RPMI8226 (cell line): ENCODE results near the gene RAPGEF1.
"Not testable (repeated sequence)": the region's sequence is repeated elsewhere in the genome, so short reads cannot be mapped to it uniquely, and the experiment has no call there.

Experiments used
- DNase-seq: peaks from one replicate; pipeline ENCODE4 v3.0.0-alpha.2; 2015

Gene RAPGEF1

GRCh38 chr9:131554087-131554842 is 185.6 kb downstream of the RAPGEF1 start:
- DNase-seq, result no peak

DNA sequence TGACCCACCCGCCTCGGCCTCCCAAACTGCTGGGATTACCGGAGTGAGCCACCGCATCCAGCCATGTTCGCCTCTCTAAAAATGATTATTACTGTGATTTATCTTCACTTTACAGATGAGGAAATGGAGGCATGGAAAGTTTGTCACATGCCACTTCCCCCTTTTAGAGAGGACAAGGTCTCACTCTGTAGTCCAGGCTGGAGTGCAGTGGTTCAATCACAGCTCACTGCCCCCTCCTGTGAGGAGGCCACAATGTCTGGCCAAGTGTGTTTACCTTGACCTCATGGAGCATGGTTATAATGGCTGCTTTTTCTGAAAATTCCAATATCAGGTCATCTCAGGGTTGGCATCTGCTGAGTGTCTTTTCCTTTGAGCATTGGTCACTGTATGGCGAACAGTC is 187.8 kb downstream of the RAPGEF1 start:
- no peak for DNase-seq

DNA sequence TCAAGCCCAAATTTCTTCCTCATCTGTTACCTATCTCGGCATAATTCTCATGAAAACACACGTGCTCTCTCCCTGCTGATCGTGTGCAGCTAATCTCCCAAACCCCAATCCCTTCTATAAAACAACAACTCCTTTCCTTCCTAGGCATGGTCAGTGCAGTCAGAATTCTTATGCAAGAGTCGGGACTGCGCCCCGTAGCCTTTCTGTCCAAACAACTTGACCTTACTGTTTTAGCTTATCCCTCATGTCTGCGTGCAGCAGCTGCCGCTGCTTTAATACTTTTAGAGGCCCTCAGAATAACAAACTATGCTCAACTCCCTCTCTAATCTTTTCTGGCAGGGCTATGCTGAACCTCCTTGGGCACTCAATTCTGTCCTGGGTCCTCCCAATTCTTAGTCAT is 189.4 kb downstream of the RAPGEF1 start:
- DNase-seq, result not testable (repeated sequence)

- DNase-seq, result not testable (repeated sequence)
These were observed 190.7 kb downstream of the RAPGEF1 start for GRCh38 chr9:131549186-131549585.

DNA sequence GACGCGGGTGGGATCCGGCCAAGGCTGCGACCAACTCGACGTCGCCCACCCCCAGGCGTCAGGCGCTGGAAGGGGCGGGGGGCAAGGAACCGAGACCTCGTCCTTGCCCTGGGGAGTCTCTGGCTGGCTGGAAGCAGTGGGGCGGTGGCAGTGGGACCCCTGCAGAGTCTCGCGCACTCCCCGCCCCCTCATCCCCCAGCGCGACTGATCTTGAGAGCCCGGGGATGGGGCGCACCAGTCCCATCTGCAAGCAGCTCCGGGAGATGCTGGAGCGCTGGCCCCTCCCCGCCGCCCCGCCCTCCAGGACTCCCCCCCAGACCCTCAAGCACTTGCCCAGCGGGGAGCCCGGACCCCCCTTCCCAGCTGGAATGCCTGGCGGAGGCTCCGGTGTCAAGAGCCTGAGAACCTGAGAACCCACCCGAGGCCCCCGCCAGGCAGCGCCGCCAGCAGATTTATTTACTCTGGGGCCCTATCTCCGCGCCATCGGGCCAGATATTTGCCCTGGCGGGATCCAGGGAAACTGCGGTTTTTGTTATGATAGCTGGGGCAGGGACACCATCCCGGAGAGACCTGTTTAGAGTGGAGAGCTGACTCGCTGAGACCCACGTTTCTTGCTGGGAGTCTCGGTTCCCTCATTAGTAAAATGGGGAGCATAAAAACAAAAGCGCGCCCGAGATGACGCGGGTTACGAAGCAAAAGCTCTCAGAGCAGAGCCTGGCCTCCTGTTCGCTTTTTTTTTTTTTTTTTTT is 193.4 kb downstream of the RAPGEF1 start:
- DNase-seq, result peak; percentile 12

- no peak for DNase-seq
These were observed 194.0 kb downstream of the RAPGEF1 start for GRCh38 chr9:131545786-131546335.

DNA sequence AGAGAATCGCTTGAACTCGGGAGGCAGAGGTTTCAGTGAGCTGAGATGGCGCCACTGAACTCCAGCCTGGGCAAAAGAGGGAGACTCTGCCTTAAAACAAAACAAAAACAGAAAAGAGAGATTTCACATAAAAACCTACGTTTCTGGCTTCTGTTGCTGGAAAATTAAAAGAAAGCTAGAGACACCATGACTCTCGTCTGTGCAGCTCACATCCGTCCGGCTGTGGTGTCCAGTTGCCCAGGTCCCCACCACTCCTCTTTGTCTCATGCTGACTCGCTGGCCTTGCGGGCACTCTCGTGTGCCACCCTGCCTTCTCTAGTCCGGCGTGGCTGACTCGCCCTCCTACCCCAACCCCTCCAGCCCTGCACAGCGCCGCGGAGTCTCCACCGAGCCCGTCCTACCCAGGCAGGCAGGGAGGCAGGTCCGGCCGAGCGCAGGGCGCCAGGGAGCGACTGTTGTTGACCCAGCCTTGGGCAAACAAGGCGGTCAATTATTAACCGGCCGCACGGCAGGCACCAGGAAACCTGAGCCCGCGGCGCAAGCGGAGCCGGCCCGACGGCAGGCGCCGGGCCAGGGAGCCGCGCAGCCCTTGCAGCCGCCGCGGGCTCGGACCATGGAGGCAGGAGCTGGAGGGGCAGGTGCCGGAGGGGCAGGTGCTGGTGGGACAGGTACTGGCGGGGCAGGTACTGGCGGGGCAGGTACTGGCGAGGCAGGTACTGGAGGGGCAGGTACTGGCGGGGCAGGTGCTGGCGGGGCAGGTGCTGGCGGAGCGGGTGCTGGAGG is 194.7 kb downstream of the RAPGEF1 start, which contains the start of gene PRRT1B:
Gene PRRT1B (plus strand): TSS at position 521 of the 783 bp plus-strand sequence. CDS start 93 bp downstream, at position 614.
- DNase-seq, result no peak

DNA sequence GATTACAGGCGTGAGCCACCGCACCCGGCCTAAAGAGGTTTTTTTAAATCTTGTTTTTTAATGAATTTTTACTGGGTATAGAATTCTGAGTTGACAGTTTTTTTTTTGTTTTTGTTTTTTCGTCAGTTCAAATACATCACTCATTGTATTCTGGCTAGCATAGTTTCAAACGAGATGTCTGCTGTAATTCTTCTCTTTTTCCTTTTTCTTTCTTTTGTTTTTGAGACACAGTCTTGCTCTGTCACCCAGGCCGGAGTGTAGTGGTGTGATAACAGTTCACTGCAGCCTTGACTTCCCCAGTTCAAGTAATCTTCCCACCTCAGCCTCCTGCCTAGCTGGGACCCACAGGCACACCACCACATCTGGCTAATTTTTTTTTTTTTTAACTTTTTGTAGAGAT is 196.7 kb downstream of the RAPGEF1 start:
- no peak for DNase-seq

DNA sequence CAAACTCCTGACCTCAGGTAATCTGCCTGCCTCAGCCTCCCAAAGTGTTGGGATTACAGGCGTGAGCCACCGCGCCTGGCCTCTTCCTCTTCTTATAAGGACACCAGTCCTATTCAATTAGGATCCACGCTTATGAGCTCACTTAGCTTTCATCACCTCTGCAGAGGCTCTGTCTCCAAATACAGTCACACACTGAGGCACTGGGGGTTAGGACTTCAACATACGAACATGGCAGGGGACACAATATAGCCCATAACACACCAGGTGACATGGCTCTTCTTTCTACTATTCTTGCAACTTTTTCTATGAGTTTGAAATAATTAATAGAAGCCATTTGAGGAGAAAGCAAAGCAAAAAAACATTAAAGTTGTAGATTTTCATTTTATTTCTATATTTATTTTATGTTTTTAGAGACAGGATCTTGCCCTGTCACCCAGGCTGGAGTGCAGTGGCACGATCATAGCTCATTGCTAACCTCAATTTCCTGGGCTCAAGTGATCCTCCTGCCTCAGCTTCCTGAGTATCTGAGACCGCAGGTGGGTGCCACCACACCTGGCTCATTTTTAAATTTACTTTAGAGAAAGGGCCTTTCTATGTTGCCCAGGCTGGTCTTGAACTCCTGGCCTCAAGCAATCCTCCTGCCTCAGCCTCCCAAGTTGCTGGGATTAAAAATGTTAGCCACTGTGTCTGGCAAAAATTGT is 200.5 kb downstream of the RAPGEF1 start:
- DNase-seq, result no peak

- DNase-seq, result no peak
These were observed 201.9 kb downstream of the RAPGEF1 start for GRCh38 chr9:131537946-131538345.

GRCh38 chr9:131534721-131535237 is 205.1 kb downstream of the RAPGEF1 start:
- DNase-seq, result no peak

GRCh38 chr9:131530920-131531832 is 208.7 kb downstream of the RAPGEF1 start, which contains the start of gene UCK1:
Gene UCK1, minus strand, starts transcription at chr9:131531263. Its CDS starts 89 bp downstream, at chr9:131531174.
- DNase-seq, result peak; percentile 92

DNA sequence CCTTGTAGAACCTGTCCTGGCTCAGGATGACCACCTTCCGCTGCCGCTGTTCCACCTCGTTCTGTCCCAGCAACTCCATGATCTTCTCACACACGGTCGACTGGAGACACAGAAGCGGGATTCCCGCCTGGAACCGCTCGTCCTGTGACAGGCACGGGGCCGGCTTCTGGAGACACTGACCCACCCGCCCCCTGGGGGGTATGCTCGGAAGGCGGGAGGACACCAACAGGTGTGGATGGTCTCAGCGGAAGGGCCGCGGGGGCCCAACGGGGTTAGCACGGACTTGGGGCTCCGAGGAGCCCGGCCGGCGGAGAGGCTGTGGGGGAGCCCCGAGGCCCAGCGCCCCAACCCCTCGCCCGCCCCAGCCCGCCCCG is 209.3 kb downstream of the RAPGEF1 start:
- peak; percentile 54 for DNase-seq

DNA sequence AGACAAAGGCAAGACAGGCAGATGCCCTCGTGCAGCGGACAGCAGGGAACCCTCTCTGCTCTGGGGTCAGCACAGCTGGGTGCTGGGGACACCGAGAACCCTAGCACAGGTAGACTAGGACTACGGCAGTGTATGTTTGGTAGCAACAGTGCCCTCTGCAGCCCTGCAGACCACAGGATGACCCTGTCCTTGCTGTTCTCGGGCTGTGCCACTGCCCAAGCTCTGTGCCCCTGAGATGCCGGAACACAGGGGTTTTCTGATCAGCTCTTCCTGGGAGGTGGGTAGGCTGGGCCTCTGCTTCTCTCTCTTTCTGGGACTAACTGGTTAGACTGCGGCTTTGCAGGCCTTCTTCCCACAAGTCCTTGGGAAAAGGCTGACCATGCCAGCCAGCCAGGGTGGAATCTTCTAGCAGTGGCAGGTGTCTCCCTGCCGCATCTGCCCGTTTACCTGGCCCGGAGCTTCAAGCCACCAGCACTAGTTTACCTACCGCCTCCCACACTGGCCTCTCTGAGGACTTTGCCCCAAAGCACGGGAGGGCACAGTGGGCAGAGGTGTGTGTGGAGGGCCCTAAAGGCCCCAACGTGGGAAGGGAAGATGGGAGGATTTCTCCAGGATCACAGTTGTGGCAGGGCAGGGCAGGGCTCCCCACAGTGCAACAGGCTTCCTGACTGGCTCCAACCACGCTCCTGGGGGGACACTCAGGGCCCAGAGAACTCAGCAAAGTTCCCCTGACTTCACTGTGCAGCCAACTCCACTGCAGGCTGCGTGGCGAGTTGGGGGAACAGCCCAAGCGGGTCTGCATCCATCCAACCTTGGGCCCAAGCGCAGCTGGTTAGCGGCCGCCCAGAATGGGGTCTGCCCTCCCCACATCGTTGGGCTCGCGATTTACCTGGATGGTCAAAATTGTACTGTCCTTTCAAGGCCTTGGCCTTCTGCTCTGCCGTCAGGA is 210.0 kb downstream of the RAPGEF1 start:
- DNase-seq, result no peak

DNA sequence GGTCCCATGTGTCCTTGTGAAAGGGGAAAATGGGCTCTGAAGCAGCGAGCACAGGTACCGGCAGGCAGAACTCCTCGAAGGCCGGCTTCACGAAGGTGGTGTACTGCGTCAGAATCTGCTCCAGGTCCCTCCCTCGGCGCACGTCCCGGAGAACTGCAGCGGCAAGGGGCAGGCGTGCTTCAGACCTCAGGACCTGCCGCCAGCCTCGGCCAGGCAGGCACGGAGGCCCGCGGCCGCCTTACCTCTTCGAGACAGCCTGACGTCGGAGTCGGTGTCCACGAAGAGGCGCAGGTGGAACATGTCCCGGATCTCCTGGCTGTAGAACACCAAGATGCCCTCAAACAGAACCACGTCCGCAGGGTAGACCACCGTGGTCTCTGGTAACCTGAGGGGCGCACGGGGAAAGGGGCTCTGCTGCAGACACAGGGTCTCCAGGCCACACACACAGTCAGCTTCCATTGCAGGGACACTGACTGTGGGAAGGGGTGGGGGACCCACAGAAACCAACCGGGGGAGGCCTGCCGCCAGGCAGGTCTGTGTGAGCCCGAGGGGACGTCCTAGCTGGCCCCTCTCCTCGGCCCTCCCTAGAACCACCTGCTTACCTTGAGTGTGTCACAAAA is 210.9 kb downstream of the RAPGEF1 start:
- DNase-seq, result no peak

- DNase-seq, result no peak
These were observed 211.7 kb downstream of the RAPGEF1 start for GRCh38 chr9:131528186-131528585.
